Measurements from ENCODE around the gene EHBP1. TPM values are rescaled to one million over a fixed set of nuclear protein-coding genes. Genes with fewer than 3 reads are reported as not detected.

EHBP1 gene
- polyA plus RNA-seq, 1 of the 3 experiments (the other 2 are of a cell fraction), result 62.7 TPM

- TF ChIP-seq PBX3 (IDR thresholded peaks at IDR 0.05), result no peak
- no peak for TF ChIP-seq EZH2phosphoT487 (IDR thresholded peaks at IDR 0.05; ENCODE audit: borderline replicate concordance, low read depth)
- no peak for TF ChIP-seq RFX5 (IDR thresholded peaks at IDR 0.05; ENCODE audit: low read length)
- TF ChIP-seq TCF12 (IDR thresholded peaks at IDR 0.05), result no peak
- TF ChIP-seq TAF1 (IDR thresholded peaks at IDR 0.05; ENCODE audit: borderline replicate concordance, low read depth, low read length), result no peak
Observed at GRCh38 chr2:62686012-62686685, 19.4 kb upstream of the EHBP1 start (continued).

- no peaks in the 10 kb centered on the region for H4K20me1 ChIP-seq (ENCODE audit: insufficient read depth)
- no peaks in the 10 kb centered on the region for H3K9me2 ChIP-seq
- ChIA-PET POLR2A (no interaction called here), CTCF (interaction anchor here (1.0 kb wide), 1 partner anchor 230 kb away, joined by 3 read pairs; no protein-coding TSS in a partner anchor)
- peaks cover 0 to 4% of the 10 kb centered on the region in 2 experiments; a peak in 1 of 4 replicates for H3K4me1 ChIP-seq (ENCODE audit: control insufficient read depth in 1 of 2, insufficient read depth in 2 of 2, low read depth in 1 of 2, low read length in 1 of 2)
- peak overlapping the region; percentile 15; the same call in 1 of the 2 replicates for H3K4me2 ChIP-seq
- peak overlapping the region; percentile 69 to 72; a peak in 3 of 4 replicates for H3K27ac ChIP-seq (ENCODE audit: low read depth in 2 of 2, low read length in 1 of 2)
- H3K9me3 ChIP-seq, result no peaks in the 10 kb centered on the region
- no peaks in the 10 kb centered on the region for H3K27me3 ChIP-seq (ENCODE audit: insufficient read depth)
- TF ChIP-seq PBX3 (IDR thresholded peaks at IDR 0.05) (peak; percentile 81), NFIC (IDR thresholded peaks at IDR 0.05; ENCODE audit: borderline replicate concordance) (peak; percentile 52; the same call in 1 of the 2 replicates), RXRA (IDR thresholded peaks at IDR 0.05; ENCODE audit: borderline replicate concordance, low read depth) (peak; percentile 42; the same call in 1 of the 2 replicates), CTCF (IDR thresholded peaks at IDR 0.05) (no peak), FOSL2 (IDR thresholded peaks at IDR 0.05; ENCODE audit: borderline replicate concordance, low read depth) (peak; percentile 85), USF1 (IDR thresholded peaks at IDR 0.05; ENCODE audit: borderline replicate concordance, low read depth) (no peak), JUND (IDR thresholded peaks at IDR 0.05) (peak; percentile 92), EP300 (IDR thresholded peaks at IDR 0.05; ENCODE audit: borderline replicate concordance in 1 of 2, low read depth in 1 of 2, low read length in 1 of 2) (peak in 1 of 2 experiments; percentile 72; a peak in 2 of 4 replicates), FOXM1 (IDR thresholded peaks at IDR 0.05; ENCODE audit: low read depth) (peak; percentile 68; the same call in 1 of the 2 replicates), POLR2AphosphoS5 (IDR thresholded peaks at IDR 0.05; ENCODE audit: low read depth, low read length) (peak; percentile 46; the same call in 1 of the 2 replicates), REST (IDR thresholded peaks at IDR 0.05; ENCODE audit: low read depth, low read length) (no peak), TEAD4 (IDR thresholded peaks at IDR 0.05; ENCODE audit: borderline replicate concordance, insufficient read depth) (peak; percentile 64; the same call in 1 of the 2 replicates), TCF12 (IDR thresholded peaks at IDR 0.05) (peak; percentile 80)
- no peak overlapping the region for H3K9ac ChIP-seq
- peaks cover 20% of the 10 kb centered on the region for H3F3A ChIP-seq (replicated peaks; ENCODE audit: insufficient read depth)
- peak overlapping the region; percentile 44; the same call in 1 of the 2 replicates for H2AFZ ChIP-seq (ENCODE audit: low read depth)
- H3K4me3 ChIP-seq (ENCODE audit: low read depth in 2 of 2, low read length in 1 of 2), result no peak overlapping the region
- 22% methylated on average over 2 of the region's 2 CpGs for WGBS (ENCODE audit: low lambda C conversion rate)
- H3K79me2 ChIP-seq (ENCODE audit: insufficient read depth), result no peaks in the 10 kb centered on the region
- no peaks in the 10 kb centered on the region for H3K36me3 ChIP-seq (replicated peaks in 1 of 2; ENCODE audit: control insufficient read depth in 1 of 2, insufficient read depth in 2 of 2, low read length in 1 of 2)
- no peak for DNase-seq
Observed at GRCh38 chr2:62687636-62688035, 17.9 kb upstream of the EHBP1 start.
